Measurements from ENCODE around the gene MED25.

MED25 gene

DNA sequence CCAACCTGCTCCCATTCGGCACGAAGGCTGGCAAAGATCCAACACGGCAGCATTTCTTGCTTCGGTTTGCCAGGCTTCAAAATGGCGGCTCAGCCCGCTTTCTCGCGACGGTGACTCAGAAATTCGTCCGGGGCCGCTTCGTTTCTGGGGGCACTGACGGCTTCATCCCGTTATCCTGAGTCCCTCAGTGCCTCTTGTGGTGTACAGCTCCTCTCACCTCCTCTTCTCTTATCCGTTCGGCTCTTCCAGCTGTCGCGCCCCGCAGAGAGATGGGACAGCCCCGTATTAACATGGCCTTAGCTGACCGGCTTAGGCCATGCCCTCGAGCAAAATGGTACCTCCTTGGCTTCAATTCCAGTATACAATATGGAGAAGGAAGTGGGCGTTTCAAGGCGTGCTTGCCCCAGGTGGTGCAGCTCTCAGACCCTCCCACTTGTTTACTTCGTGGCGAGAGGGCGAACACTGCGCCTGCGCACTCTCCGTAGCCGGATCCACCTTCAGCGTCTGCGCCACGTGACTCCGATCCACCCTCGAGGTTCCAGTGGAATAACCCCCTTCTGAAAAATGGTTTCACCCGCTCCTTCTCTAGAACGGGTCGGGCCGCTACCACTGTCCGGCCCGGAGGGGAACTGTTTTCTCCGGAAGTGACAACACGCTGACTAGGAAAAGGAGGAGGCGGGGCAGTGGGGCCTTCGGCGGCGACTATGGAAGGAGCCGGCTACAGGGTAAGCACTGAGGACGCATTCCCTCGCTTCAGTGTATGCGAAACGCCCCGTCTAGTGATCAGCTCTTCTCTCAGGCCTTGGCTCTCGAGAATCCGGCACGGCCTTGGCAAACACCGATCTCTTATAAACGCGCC, 59.2 kb downstream of the MED25 start, which contains the start of the genes AKT1S1 and TBC1D17:
Gene AKT1S1, minus strand, starts transcription at position 336 of the 859 bp plus-strand sequence. CDS start 4,060 bp downstream, outside the sequence.
Gene TBC1D17, plus strand, starts transcription at position 683 of the 859 bp plus-strand sequence. Its CDS starts 22 bp downstream, at position 705.
- peak; percentile 99 for DNase-seq

DNA sequence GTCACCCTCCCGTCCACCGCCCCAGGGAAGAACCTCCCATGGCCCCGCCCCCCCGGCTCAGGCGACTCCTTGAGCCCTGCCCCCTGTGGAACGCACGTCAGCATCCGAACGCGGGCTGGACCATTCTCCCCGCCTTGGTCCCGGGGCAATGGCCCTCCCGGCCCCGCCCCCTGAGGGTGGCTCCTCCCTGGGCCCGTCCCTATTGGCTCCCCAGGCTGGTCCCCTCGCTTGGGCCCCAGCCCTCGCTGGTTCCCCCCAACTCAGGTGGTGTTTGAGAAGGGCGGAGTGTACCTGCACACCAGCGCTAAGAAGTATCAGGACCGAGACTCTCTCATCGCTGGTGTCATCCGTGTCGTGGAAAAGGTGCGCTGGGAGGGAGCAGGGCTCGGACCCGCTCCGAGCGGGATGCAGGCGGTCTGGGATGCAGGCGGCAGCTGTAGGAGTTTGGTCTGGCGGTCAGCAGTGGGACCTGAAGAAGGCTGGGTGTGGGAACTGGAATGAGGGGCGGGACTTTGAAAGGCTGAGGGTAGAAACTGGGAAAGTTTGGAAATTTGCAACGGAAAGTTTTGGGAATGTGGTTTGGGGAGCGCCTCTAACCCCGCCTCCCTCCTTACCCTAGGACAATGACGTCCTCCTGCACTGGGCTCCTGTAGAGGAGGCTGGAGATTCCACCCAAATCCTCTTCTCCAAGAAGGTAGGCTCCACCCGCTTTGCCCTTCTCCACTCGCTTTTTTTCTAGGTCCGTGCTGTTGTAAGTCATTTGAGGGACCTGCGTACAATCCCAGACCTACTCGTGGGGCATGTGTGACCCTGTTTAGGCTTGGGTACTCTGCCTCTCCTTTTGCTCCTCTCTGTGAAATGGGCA, 60.0 kb downstream of the MED25 start:
- DNase-seq: peak; percentile 87

DNA sequence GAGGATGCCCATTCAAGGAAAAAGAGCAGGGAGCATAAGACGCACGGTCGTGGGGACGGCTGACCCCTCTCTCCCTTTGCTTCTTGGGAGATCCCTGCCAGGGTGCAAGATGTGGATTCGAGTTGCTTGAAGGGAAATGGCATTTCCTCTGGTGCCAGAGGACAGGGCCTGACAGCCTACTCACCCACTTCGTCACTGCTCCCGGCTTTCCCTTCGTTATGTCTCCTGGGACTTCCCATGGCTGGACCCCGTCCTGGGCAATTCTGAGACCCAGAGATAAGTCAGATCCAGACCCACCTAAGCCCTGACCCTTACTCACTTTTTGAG, 60.6 kb downstream of the MED25 start:
- DNase-seq: no peak

DNA sequence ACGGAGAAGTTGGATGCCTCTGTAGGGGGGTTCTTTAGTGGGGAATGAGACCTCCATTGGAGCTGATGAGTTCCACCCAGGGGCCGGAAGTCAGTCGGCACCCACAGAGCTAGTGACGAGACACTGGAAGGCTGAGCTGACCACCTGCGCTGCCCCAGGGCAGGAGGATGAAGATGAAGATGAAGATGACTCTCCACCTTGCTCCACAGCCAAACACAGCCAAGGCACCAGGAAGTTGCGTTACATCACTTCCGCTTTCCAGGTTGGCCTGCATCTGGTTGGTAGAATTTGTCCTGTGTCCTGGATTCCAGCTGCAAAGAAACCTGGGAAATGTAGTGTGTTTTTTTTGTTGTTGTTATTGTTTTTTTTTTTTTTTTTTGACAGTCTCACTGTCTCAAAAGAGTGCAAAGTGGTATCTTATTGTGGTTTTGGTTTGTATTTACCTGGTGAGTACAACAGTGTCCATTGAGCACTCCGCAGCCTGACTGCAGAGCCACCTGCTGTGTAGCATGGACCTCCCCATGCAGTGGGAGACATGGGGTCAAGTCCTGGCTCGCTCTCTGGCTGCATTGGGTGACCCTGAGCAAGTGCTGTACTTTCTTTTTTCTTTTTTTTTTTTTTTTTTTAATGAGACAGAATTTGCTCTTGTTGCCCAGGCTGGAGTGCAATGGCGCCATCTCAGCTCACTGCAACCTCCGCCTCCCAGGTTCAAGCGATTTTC, 61.3 kb downstream of the MED25 start:
- DNase-seq: no peak

DNA sequence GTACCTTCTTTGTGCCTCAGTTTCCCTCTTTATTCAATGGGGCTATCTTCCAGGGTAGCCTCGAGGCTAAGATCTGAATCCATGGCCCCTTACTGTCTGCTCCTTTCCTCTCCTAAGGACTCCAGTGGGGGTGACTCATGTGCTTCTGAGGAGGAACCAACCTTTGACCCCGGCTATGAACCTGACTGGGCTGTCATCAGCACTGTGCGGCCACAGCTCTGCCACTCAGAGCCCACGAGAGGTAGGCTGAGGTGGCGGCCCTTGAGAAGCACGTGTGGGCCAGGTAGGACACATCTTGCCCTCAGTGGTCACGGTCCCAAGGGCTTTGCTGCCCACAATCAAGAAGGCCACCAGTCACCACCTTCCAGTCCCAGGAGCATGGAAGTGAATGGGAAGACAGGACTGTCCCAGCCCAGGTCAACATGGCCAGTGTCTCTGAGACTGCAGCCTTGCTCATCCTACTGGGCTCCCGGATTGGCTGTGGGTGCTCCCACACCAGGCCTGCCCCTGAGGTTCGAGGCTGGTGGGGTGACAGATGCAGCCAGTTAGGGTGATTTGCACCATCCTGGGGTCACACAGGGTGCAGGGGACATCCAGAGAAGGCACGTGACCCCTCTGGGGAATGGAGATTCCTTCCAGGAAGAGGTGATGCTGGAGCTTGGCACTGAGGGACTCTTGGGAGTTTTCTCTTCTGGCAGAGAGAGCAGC, 62.2 kb downstream of the MED25 start:
- DNase-seq: no peak

DNA sequence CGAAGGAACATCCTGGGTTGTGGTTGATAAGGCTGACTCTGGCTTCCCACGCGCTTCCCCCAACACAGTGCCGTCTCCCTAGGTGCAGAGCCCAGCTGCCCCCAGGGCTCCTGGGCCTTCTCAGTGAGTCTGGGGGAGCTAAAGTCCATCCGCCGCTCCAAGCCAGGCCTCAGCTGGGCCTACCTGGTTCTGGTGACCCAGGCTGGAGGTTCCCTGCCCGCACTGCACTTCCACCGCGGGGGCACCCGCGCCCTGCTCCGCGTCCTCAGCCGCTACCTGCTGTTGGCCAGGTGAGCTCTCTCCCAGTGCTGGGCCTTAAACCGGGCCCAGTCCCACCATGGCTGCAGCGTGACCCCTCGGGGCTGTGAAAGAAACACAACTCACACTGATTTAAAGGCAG, 63.1 kb downstream of the MED25 start:
- no peak for DNase-seq

DNA sequence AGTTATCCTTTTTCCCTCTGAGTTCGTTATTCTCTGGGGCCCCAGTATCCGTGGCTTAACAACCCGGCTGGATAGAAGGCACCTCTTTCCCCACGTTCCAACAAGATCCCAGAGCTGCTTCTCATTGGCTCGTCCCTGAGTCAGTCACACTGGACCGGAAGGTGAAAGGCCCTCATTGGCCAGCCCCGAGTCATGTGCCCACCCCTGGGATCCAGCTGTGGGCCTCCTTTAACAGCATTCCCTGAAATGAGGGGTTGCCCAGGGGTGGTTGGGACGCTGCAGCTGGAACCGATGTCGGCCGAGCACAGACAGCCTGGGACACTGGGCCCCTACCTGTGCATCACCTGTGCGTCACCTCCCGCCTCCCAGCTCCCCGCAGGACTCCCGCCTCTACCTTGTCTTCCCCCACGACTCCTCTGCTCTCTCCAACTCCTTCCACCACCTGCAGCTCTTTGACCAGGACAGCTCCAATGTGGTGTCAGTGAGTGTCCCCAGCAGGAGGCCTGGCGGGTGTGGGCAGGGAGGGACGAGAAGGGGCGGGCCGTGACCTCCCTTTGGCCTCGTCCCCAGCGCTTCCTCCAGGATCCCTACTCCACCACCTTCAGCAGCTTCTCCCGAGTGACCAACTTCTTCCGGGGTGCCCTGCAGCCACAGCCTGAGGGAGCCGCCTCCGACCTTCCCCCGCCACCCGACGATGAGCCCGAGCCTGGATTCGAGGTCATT, 63.7 kb downstream of the MED25 start:
- DNase-seq: no peak

DNA sequence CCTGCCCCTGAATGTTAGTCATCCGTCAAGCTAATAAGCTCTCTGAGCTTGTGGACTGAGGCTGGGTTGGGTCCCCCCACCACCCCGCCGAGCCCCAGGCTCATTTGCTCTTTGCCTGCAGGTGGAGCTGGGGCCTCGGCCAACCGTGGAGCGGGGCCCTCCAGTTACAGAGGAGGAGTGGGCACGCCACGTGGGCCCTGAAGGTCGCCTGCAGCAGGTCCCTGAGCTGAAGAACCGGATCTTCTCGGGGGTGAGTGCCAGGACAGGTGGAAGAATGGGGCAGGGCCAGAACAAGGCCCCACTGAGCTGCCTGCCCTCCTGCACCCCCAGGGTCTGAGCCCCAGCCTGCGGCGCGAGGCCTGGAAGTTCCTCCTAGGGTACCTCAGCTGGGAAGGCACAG, 64.6 kb downstream of the MED25 start:
- no peak for DNase-seq

DNA sequence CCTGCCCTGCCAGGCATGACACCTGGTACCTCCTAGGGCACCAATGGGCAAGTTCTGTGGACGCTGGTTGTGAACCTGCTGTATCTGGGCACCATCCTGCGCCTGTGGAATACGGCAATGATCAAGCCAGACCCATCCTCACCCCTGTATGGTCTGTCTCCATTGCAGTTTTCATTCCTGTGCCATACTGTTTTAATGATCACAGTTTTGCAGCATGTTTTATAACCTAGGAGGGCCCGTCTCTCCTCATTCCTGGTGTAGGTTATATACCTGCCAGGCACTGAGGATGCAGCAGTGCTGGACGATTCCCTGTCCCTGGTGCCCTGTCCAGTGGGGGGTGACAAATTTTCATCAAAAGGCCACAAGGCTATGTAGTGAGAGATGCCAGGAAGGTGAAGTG, 65.0 kb downstream of the MED25 start:
- no peak for DNase-seq

DNA sequence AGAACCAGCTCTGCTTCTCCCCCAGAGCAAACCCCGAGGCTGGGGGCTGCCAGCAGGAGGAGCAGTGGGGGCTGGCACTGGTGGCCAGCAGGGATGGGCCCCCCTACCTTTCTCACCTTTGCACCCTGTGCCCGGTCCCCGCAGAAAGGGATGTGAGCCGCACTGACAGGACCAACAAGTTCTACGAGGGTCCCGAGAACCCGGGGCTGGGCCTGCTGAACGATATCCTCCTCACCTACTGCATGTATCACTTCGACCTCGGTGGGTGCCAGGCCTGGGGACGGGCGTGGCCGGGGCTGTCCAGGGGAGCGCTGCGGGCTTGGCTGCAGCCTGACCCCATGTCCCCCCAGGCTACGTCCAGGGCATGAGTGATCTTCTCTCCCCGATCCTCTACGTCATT, 66.0 kb downstream of the MED25 start:
- DNase-seq: no peak

DNA sequence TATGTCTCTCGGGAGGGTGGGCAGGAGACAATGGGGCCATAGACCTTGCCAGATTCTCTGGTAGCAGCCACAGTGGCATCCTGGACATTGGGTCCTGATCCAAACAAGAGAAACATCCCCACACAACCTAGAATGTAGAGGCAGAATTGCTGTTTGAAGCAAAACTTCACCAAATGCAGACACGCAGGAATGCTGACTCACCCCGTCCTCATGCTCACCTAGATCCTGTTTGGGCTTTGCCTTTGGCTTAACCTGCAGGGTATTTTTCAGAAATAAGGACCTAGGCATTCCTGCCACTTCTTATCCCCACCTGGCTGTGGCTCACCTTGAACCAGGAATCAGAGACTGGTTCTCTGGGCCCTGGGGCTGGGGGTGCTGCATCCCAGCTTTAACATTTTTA, 66.7 kb downstream of the MED25 start:
- DNase-seq: no peak
